ENCODE data around the gene KIF3C. TPM values are rescaled to one million over a fixed set of nuclear protein-coding genes. Genes with fewer than 3 reads are reported as not detected.

KIF3C gene
- total RNA-seq = 8.0 TPM in 2 replicates

GRCh38 chr2:25982273-25982967 is at the start of gene KIF3C:
Gene KIF3C (minus strand): TSS chr2:25982497. CDS start chr2:25981917, 580 bp downstream.

GRCh38 chr2:25878361-25879132 is 103.8 kb downstream of the KIF3C start, which contains the start of gene ASXL2:
Gene ASXL2 (minus strand): TSS chr2:25878487. CDS start chr2:25878222, 265 bp downstream.

Other genes starting within 250 kb of the KIF3C start
- gene ASXL2, start 104.0 kb downstream of the KIF3C start, total RNA-seq = 9.0 and 12.1 TPM in 2 replicates
- 125 and 136 TPM in 2 replicates for gene RAB10, start 51.6 kb upstream of the KIF3C start, total RNA-seq
- 4.0 and 4.2 TPM in 2 replicates for gene GAREM2, start 190.6 kb upstream of the KIF3C start, total RNA-seq